GM19035 (cell line): Measurements from ENCODE around the gene ACSF3.

Experiments used
- ATAC-seq: cut with Tn5 transposase; IDR thresholded peaks from one replicate; pipeline ENCODE4 v1.9.1; 2021; ENCODE audit not compliant: unreplicated experiment

The ACSF3 gene

GRCh38 chr16:89123001-89123830 lies 29.6 kb downstream of the ACSF3 start:
- ATAC-seq = no peak

- no peak for ATAC-seq
These were observed 30.1 kb downstream of the ACSF3 start for GRCh38 chr16:89123831-89124100.

GRCh38 chr16:89129378-89129777 lies 35.7 kb downstream of the ACSF3 start:
- ATAC-seq = no peak

- ATAC-seq = no peak
These were observed 36.8 kb downstream of the ACSF3 start for GRCh38 chr16:89130448-89130847.

GRCh38 chr16:89131783-89132182 lies 38.1 kb downstream of the ACSF3 start:
- no peak for ATAC-seq

- ATAC-seq = no peak
These were observed 38.7 kb downstream of the ACSF3 start for GRCh38 chr16:89132194-89133005.

- no peak for ATAC-seq
These were observed 39.9 kb downstream of the ACSF3 start for GRCh38 chr16:89133457-89134127.

- no peak for ATAC-seq
These were observed 40.6 kb downstream of the ACSF3 start for GRCh38 chr16:89134269-89134668.

- ATAC-seq = no peak
These were observed 41.5 kb downstream of the ACSF3 start for GRCh38 chr16:89135166-89135565.

GRCh38 chr16:89135971-89136765 lies 42.5 kb downstream of the ACSF3 start:
- ATAC-seq = no peak

GRCh38 chr16:89136931-89137330 lies 43.3 kb downstream of the ACSF3 start:
- ATAC-seq = no peak

- ATAC-seq = no peak
These were observed 44.2 kb downstream of the ACSF3 start for GRCh38 chr16:89137666-89138512.

GRCh38 chr16:89138513-89138795 lies 44.8 kb downstream of the ACSF3 start:
- ATAC-seq = no peak

GRCh38 chr16:89138843-89139520 lies 45.3 kb downstream of the ACSF3 start:
- no peak for ATAC-seq

GRCh38 chr16:89139907-89140361 lies 46.3 kb downstream of the ACSF3 start:
- ATAC-seq = no peak

GRCh38 chr16:89140401-89140800 lies 46.7 kb downstream of the ACSF3 start:
- no peak for ATAC-seq

- no peak for ATAC-seq
These were observed 47.6 kb downstream of the ACSF3 start for GRCh38 chr16:89140981-89141883.

GRCh38 chr16:89141884-89142267 lies 48.2 kb downstream of the ACSF3 start:
- ATAC-seq = no peak
